HG02623 (cell line): ENCODE measurements around the gene ERC2.

Experiments used
- ATAC-seq: cut with Tn5 transposase; IDR thresholded peaks from one replicate; pipeline ENCODE4 v1.9.1; 2021; ENCODE audit warnings: moderate library complexity; ENCODE audit not compliant: unreplicated experiment

Gene ERC2

DNA sequence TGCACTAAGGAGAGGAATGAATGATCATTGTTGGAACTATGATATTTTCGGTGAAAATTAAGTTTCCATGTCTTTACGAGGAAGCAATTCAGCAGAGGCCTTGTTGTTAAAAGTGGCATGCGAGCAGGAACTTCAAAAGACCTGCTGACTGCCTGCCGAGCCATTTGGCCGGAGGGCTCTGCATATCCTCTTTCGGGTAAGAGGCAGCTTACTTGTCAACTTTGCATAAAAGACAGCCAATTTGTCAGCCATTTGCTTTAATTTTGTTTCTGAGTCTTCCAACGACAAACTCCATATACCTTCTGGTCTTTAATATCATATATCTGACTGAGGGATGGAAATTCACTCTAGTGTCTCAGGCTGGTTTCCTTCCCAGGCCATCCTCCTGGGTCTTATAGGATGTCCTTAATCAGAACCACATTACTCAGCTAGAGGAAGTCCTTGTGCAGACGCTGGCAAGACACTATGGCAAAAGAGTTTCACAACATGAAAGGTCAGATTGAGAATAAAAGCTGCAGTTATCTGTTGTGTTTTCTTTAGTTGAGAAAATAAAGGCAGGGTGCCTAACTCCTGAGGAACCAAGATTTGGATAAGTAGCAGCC, 852.5 kb downstream of the ERC2 start:
- ATAC-seq = no peak

DNA sequence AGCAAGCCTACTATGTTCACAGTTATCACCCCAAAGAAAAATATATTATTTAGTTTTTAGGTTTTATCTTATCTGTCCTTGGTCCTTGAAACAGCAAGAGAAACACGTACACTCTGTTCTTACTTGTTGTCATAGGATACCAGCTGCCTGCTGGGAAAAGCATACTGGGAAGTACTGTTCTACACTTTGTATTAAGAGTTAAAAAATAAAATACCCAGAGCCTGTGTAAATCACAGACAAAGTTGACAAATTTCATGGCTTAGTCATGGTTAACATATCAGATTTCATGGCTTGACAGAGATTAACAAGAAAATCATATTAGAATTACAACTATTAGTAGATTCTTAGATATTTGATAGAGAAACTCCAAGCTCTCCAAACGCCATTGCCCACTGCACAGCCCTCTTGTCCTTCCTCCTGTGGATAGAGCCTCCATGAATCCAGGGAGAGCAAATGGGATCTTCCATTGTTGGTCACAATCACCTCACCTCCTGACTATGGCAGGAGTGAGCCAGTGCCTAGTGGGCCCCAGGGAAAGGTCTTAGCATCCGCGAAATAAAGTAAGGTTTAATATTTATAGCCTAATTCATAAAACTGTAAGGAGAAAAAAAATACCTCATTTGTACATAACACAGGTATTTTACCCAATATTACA, 853.1 kb downstream of the ERC2 start:
- ATAC-seq = no peak

DNA sequence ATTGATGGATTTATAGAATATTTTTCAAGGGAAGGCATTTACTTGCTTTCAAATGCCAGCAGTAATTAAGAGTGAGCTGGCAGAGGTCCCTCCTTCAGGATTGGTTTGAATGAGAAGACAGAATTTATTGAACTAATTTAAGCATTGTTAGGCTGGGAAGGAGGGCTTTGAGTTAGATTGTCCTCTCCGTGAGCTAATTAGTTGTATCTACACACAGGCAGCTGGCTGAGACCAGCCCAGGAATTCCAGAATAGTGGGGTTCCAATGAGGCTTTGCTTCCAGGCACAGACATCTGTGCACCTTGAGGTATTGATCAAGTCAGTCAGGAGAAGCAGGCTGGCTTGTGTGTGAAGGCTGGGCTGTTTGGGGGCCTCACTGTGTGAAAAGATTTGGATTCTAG, 857.1 kb downstream of the ERC2 start:
- no peak for ATAC-seq

DNA sequence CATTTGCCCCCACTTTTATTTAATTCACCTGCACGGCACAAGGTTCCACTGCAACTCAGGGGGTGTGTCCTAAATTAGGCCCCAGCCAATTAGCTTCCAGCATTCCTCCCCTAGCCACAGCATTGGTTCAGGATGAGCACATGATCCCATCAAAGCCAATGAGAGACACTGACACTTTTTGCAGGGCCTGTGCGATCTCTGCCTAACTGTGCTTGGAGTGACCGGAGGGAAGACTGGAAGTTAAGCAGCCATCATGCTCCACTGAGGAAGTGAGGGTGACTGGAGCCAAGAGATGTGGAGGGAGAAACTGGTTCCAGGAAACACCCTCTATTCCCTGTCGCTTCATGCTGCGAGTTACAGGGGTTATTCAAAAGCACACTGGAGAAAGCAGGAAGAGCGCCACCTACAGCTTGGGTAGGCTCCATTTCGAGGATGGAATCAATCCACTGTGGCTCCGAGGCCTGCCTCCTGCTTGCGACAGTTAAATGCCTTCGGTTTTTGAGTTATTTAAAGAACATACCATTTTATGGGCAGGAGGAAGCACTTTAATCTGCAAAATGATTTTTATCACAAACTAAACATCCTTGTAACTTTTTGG, 858.9 kb downstream of the ERC2 start:
- no peak for ATAC-seq

DNA sequence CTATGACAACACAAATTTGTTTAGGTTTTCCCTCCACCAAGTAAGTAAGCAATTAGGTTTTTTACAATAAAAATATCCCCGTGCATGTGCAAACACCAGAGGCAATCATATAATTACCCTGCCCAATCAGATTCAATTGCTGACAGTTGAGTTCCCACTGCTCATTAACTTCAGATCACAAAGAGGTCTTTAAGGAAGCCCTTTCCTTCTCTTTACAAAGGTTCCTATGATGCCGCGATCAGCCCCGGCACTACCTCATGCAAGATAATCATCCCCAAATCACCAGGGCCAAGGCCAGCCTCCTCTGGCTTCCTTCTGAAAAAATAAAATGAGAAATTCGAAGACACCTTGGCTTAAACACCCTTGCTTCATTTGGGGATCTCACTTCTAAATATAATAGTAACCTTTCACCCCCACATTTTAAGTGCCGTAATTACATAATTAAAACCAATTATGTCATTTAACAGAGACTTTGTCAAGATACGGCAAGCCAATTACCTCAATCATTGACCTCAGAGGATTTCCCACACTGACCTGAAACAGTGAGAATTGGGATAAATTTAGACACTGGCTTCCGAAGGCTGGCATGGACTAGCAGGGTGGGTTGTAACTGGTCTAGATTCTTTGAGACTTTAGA, 859.8 kb downstream of the ERC2 start:
- ATAC-seq = no peak

DNA sequence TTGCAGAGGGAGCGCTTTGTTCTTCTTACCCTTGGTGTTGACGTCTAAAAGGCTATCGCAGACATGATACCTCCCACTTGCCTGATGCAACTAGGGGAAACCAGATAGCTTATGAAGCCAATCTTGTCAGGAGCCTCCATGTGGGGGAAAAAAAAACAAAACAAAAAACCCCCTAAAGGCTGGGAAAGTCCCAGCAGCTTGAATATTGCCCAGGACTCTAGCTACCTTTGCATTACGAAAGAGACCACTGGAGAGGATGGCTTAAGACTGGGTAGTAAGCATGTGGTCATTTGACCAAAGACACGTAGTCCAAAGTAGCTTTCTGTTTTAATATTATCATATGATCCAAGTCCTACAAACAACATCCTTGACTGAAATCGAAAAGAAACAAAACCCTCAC, 860.4 kb downstream of the ERC2 start:
- ATAC-seq = peak; percentile 69

DNA sequence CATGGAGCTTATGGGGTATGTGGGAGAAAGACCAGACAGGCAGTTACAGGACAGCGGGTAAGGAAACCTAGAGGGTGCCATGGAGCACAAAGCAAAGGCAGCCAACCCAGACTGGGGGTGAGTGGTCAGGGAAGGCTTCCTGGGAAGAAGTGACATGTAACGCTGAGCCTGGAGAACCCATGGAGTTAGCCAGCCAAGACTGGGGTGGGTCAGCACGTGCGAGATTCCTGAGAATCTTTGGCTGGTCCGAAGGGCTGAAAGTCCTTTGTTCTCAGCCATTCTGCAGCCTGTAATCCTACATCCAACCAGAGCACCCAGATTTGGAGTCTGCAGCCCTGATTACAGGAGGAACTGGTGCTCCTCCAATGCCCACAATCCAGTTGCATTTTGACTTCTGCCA, 861.1 kb downstream of the ERC2 start:
- no peak for ATAC-seq

DNA sequence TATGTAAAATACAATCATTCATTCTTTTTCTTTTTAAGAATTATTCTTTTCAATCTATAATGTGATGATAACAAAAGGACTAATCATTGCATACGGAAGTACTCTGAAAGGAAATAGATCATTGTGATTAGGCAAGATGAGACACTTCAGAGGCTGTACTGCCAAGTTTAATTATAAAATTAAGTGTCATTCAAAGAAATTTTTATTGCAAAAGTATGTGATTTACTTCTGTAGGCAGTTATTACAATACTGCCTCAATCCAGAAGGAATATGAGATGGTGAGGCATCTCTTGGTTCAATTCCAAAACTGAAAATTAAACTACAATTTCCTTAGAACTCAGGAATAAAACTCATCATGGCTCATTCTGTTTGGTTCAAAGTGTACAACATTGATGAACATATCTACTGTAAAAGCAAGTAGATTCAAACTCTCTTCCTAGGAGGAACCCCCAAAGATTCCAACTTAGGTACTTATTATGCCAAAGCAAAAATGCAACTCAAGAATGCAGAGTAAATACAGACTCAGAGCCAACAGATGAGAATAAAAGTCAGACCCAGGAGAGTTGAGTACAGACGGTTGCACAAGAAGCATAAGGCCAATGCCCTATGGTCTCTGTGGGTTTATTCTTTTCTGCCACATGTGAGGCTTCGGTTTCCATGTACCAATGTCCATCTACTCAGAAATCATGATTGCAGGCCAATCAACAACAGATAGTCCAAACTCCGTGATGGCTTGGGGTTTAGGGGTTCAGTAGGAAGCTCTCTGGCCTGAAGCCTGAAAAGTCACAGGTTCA, 862.6 kb downstream of the ERC2 start:
- ATAC-seq = no peak

DNA sequence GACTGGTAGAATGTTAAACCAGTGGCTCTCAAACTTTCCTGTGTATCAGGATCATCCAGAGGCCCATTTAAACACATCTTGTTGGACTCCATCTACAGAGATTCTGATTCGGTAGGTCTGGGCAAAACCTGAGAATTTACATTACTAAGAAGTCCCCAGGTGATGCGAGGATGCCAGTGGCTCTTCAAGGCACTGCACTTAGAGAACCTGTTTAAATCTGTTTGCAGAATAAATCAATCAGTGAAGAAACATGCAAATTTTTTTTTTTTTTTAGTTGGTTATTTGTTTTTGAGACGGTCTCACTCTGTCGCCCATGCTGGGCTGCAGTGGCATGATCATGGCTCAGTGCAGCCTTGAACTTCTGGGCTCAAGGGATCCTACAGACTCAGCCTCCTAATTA, 863.4 kb downstream of the ERC2 start:
- ATAC-seq = no peak

DNA sequence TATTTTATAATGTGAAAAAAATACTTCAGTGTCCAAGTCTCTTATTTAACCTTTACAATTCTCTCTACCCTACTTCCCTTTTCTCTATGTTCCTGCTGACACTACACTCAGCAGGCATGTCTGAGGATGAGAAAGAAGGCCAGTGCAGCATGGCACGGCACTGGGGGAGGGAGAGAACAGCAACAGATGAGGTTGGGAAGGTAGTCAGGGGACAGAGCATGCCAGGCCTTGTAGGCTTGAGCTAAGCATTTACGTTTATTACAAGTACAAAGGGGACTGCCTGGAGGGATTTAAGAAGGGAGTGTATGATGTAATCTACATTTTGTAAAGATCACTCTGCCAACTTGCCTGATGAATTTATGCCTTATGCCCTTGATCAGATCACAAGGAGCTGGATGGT, 863.9 kb downstream of the ERC2 start:
- no peak for ATAC-seq

DNA sequence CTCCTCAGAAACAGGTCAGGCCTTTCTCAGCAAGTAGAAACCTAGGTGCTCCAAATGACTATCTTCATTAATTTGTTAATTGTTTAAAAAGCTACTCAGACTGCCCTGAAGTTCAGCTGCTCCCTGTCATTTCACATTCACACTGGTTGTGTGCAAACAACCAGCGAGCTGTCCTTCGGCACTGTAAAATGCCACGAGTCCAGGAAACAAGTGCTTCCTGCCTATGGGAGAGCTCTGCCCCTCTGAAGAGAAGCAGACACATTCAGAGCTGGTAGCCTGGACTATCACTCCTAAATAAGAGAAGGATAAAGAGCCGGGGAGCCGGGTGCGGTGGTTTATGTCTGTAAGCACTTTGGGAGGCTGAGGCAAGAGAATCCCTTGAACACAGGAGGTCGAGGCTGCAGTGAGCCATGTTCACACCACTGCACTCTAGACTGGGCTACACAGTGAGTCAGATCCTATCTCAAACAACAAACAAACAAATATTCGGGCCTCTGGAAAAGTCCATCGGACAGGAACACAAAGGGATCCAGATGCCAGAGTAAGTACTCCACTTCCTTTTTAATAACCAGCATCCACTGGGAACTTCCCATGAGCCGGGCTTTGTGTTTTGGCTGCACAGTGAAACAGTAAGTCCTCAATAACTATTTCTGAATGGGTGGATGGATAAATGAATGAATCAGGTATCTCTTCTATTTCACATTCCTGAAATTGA, 866.7 kb downstream of the ERC2 start:
- no peak for ATAC-seq

DNA sequence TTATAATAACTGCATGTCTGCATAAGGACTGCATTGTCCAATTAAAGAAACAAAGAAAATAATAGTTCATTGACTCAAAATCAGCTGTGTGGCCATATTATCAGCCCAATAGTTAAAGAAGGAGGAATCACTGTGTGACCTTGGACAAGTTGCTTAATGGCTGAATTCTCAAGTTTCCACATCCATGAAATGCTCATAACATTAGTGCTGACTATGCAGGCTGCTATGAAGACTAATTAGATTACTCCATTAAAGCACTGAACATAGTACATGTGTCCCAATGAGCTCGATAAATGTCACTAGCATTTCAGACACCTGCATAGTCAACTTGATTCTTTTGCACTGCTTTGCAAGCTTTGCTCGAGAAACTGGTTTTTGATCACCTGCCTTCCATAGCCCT, 870.0 kb downstream of the ERC2 start:
- ATAC-seq = no peak

DNA sequence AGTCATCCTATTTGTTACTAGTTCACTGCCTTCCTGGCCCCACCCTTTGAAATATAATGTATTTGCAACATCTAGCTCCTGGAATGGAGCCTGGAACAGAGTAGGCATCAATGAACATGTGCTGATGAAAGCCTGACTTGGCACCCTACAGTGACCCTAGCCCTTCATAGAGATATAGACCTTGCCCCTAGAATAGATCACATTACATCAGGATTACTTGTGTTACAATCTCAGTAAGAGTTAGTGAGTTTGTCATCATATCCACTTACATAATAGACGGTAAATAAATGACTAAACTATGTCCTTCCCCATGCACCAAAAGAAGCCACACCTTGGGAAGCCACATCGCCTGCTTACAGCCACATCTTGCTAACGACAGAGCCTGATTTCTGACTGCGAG, 870.6 kb downstream of the ERC2 start:
- no peak for ATAC-seq

DNA sequence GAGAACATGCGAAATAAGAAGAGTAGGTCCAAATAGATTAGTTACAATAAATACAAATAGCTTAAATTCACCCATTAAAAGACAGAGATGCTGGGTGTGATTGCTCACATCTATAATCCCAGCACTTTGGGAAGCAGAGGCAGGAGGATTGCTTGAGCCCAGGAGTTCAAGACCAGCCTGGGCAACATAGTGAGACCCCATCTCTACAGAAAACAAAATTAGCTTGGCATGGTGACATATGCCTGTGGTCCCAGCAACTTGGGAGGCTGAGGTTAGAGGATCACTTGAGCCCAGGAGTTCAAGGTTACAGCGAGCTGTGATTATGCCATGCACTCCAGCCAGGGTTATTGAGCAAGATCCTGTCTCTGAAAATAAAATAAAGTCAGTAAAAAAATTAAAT, 872.1 kb downstream of the ERC2 start:
- ATAC-seq = no peak

DNA sequence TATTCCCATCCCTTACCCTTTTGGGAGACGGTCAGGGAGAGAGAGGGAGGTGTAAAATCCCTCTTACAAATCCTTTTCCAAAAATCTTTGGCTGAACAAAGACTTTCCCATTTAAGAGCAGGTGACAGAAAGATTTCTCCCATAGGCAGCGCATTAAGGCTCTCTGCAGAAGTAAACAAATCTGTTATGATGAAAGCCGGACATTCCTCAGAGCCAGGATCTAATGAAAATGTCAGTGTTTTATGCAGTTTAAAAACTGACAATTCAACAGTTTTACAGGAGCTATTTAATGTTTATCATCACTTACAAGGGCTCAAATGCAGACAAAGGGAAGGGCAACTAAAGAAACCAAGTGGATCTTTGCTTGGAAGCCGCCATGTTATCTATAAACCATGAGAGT, 872.8 kb downstream of the ERC2 start:
- no peak for ATAC-seq

DNA sequence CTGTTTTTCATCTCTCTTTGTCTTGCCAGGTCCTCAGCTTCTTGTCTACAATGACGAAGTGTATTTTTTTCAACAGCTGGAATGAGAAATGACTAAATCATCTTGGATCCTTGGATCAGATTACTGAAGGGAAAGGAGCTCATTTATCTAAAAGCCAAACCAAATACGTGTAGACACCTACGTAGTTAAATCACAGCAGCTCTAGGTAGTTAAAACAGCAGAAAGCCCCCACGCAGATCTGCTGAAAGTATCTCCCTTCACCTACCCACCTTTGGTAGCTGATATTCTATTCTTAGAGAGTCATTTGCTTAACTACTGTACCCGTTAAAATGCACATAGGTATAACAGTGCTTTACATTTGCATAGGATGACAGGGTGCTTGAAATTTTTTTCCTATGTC, 875.7 kb downstream of the ERC2 start:
- no peak for ATAC-seq

DNA sequence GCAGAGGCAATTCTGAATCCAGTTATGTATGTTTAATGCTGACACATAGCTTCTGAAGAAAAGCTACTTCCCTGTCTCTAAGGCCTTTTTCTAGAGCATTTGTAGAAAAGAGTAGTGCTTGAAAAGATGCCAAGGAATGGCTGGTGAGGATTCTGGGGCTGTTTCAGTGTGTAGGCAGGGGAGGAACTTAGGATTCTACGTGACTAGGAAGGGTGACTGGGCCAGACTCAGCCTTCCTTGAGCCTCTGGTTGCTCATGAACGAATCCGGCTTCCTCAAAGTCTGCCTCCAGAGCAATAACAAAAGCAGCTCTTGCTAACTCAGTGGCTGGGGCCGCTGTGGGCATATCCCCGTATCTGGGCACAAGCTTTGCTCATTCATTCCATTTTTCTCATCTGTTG, 876.4 kb downstream of the ERC2 start:
- no peak for ATAC-seq

DNA sequence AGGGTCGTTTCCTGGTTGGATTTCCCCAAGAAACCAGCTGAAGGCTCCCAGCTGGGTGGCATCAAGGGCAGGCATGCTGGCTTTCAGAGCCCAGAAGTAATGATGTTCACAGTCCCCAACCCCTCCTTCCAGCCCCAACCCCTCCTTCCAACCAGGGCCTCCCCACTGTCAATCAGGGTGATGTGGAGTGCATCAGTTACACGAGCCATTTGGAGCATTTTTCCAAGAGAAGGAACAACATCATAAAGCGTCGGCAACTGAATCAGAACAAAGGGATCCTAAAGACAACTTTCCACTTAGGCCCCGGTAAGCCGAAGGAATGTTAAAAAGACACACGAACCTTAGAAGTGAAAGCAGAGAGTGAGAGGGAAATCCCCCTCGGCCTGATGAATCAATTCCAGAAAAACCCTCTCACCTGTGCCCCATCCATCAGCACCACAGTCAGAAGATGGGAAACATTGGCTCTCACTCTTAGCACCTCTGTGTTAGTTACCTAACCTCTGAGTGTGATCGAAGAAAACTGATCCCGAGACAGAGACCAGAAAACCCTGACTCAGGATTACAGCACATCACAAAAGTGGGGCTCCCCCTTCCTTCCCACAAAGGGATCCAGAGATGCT, 880.0 kb downstream of the ERC2 start:
- ATAC-seq = no peak

DNA sequence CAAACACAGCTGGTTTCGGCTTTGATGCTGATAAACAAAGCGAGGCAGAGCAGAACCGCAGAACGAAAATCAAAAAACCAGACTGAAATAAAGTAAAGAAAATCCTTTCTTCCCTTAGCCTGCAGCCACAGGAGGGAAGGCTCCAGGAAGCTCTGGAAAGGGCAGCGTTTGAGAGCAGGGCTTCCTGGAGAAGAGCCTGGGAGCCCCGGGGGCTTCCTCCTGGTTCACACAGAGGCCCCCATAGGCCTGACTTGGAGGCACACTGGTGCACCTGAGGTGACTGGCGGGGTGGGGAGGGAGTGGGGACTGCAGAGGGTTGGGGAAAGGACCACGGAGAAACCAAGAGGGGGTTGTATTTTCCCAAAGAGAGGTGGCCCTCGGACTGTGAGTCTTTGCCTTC, 882.4 kb downstream of the ERC2 start:
- ATAC-seq = no peak

DNA sequence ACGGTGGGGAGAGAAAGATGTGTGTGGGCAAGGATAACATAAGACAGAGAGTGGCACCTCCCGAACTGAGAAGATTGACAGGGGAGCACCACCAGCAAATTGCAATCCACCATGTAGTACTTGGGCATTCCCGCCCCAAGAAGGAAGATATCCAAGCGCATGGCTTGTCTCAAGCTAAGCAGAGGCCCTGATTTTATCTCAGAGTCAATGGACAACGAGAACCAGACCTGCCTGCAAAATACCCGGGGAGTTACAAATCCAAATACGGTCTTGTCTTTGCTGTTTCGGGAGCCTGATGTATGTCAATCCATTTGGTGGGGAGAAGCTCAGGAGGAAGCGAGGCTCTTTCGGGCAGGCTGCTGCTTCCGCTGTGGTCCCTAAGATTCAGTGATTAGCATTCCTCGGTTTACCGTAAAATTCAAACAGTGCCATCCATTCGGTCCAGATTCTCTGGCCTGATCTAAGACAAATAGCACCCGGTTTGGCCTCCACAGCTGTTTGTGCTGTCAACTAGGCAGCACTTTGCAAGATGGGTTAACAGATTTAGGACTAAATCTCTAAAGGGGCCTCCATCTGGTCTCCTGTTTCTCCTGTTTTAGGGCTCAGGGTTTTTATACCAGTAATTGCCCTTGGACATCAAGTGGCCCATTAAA, 883.4 kb downstream of the ERC2 start:
- ATAC-seq = no peak
